ENCODE data around the gene STEAP1B.

Gene STEAP1B

DNA sequence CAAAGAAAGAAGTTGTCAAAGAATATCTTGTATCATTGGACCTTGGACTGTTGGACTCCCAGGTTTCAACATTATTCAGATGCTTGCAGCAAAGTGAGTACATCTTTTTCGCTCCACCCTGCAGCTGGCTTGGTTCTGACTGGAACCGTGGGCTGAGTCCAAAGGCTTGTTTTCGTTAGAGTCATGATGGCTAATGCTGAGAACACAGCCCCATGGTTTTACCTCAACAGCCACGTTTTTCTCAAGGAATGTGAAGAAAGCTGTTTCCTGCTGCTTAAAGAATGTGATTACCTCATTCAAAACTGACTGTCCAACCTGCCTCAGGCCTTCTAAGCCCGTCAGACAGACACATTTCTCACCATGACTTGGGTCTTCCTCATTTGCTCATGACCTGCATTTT, 69.5 kb downstream of the STEAP1B start:
- TF ChIP-seq, protein P1, sequence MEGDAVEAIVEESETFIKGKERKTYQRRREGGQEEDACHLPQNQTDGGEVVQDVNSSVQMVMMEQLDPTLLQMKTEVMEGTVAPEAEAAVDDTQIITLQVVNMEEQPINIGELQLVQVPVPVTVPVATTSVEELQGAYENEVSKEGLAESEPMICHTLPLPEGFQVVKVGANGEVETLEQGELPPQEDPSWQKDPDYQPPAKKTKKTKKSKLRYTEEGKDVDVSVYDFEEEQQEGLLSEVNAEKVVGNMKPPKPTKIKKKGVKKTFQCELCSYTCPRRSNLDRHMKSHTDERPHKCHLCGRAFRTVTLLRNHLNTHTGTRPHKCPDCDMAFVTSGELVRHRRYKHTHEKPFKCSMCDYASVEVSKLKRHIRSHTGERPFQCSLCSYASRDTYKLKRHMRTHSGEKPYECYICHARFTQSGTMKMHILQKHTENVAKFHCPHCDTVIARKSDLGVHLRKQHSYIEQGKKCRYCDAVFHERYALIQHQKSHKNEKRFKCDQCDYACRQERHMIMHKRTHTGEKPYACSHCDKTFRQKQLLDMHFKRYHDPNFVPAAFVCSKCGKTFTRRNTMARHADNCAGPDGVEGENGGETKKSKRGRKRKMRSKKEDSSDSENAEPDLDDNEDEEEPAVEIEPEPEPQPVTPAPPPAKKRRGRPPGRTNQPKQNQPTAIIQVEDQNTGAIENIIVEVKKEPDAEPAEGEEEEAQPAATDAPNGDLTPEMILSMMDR (IDR thresholded peaks at IDR 0.05; ENCODE audit: insufficient read depth, low read length, missing control alignments): no peak
- POLR2A ChIA-PET: no interaction called here
- CTCF ChIA-PET: no interaction called here
- no peak overlapping the region for H3K4me3 ChIP-seq (ENCODE audit: low read depth, low read length)
- peak; percentile 49 for DNase-seq (ENCODE audit: low read depth, low spot score)

DNA sequence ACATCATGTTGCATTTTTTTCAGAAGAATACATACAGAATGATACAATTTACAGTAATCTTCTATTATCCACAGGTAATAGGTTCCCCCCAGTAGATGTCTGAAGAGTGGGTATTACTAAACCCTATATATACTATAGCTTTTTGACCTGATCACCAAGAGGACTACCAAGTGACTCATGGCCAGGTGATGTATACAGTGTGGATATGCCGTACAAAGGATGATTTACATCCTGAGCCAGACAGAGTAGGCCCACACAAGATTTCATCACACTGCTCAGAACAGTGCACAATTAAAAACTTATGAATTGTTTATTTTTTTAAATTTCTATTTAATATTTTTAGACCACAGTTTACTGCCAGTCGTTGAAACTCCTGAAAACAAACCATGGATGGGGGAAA, 70.6 kb downstream of the STEAP1B start:
- ChIA-PET CTCF (no interaction called here), POLR2A (no interaction called here)
- TF ChIP-seq, protein P1 (IDR thresholded peaks at IDR 0.05; ENCODE audit: insufficient read depth, low read length, missing control alignments): no peak
- no peak for DNase-seq (ENCODE audit: low read depth, low spot score)
- H3K4me3 ChIP-seq (ENCODE audit: low read depth, low read length): no peak overlapping the region

DNA sequence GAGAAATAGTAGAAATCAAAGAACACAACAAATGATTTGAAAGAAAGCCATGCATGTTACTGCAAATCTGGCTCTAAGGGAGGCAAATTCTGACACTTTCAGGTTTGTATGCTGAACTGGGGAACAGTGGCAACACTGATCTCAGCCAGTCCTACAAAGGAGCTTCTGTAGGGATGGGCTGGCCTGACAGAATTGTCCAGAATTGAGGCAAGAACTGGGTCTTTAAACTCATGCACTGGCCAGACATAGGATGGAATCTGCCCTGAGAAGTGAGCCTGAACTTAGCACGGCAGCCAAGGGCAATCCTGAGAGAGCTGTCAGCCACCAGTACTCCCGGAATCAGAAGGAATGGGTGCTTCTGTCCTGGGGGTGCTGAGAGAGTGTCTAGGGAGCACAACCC, 72.1 kb downstream of the STEAP1B start:
- CTCF ChIA-PET: no interaction called here
- H3K4me3 ChIP-seq (ENCODE audit: low read depth, low read length): no peak overlapping the region
- POLR2A ChIA-PET: interaction anchor here (0.8 kb wide), 1 partner anchor 656 kb away, joined by 3 read pairs; no protein-coding TSS in a partner anchor
- DNase-seq (ENCODE audit: low read depth, low spot score): no peak
- TF ChIP-seq, protein P1 (IDR thresholded peaks at IDR 0.05; ENCODE audit: insufficient read depth, low read length, missing control alignments): no peak

DNA sequence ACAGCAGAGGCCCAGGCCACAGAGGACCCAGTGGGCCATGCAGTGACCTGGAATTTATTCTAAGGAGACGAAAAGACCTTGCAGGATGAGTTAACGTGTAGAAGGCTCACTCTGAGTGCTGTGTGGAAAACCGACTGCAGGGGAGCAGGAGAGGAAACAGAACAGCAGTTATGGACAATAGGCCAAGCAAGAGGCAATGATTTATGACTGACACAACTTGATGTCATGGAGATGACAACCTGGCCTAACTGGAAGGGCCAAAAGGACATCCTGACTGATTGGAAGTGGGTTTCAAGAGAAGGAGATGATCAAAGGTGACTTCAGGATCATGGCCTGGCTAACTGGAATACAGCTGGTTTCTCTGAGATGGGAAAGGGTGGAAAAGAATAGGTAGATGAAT, 72.9 kb downstream of the STEAP1B start:
- TF ChIP-seq, protein P1 (IDR thresholded peaks at IDR 0.05; ENCODE audit: insufficient read depth, low read length, missing control alignments): no peak
- POLR2A ChIA-PET: no interaction called here
- no peak for DNase-seq (ENCODE audit: low read depth, low spot score)
- no peak overlapping the region for H3K4me3 ChIP-seq (ENCODE audit: low read depth, low read length)
- CTCF ChIA-PET: no interaction called here

DNA sequence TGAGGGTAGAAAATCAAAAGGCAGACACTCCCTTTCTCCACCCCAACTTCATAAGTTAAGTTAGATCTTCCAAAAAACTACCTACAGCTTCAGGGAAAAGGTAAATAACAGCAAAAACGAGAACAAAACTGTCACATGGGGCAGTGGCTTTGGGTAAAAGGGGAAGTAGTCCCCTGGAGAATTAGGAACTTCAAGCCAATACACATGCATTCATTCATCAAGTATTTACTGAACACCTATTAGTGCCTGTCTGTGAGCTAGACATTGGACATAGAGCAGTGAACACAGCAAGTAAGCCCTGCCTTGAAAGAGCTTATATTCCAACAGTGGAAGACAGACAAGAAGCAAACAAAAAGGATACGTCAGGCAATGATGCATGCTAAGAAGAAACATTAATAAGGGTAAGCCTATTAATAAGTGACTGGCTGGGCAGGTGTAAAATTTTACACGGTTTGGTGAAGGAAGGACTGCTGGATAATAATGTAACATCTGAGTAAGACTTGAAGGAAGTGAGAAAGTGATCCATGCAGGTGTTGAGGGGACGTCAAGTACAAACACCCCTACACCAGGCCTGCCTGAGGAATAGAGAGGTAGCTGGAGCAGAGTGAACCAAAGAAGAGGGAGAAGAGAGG, 73.4 kb downstream of the STEAP1B start:
- TF ChIP-seq, protein P1 (IDR thresholded peaks at IDR 0.05; ENCODE audit: insufficient read depth, low read length, missing control alignments): no peak
- DNase-seq (ENCODE audit: low read depth, low spot score): no peak
- no peak overlapping the region for H3K4me3 ChIP-seq (ENCODE audit: low read depth, low read length)
- POLR2A ChIA-PET: no interaction called here
- CTCF ChIA-PET: interaction anchor here (0.9 kb wide), 1 partner anchor 45 kb away, joined by 3 read pairs; no protein-coding TSS in a partner anchor

DNA sequence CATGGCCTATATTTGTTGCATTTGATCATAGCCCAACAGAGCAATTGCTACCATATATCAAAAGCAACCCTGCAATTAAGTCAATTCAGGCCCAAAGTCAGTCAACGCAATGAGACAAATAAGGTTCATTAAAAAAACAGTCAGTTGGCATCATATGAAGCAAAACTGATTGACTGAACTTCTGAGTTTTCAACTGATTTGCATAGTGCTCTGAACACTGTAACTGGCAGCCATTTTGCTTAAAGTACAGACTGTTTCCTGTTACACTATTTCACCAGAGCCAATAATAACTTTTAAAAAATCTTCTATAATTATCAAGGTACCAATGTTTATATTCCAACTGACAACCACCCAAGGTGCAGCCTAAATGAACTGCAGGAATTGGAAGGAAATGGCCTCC, 74.6 kb downstream of the STEAP1B start:
- ChIA-PET POLR2A (no interaction called here), CTCF (no interaction called here)
- DNase-seq (ENCODE audit: low read depth, low spot score): no peak
- TF ChIP-seq, protein P1 (IDR thresholded peaks at IDR 0.05; ENCODE audit: insufficient read depth, low read length, missing control alignments): no peak
- H3K4me3 ChIP-seq (ENCODE audit: low read depth, low read length): no peak overlapping the region

Measured in AG04449 (cell line).